ENCODE data around the gene MMP28. TPM values are rescaled to one million over a fixed set of nuclear protein-coding genes. Genes with fewer than 3 reads are reported as not detected.

MMP28 gene
- total and polyA plus RNA-seq, 4 donors = 30.5 to 72.6 (median 44.3) TPM

GRCh38 chr17:35809855-35810461 lies 14.5 kb upstream of the MMP28 start:
- Histone ChIP-seq H3K4me1 (ENCODE audit: control insufficient read depth in 5 of 5, insufficient read depth in 5 of 5, low read length in 5 of 5) (peaks cover 2 to 23% (median 8%) of the 10 kb centered on the region in 5 donors), H3K27ac (ENCODE audit: low read depth in 1 of 2, low read length in 1 of 2) (peak overlapping the region; percentile 92 to 95), H3K4me3 (peak overlapping the region; percentile 92), H3K27me3 (ENCODE audit: control insufficient read depth in 3 of 3, insufficient read depth in 3 of 3, low read length in 2 of 3) (no peaks in the 10 kb centered on the region), H3K9me3 (ENCODE audit: control insufficient read depth in 4 of 4, insufficient read depth in 3 of 4, low read length in 3 of 4) (no peaks in the 10 kb centered on the region), H3K36me3 (ENCODE audit: control insufficient read depth in 4 of 4, insufficient read depth in 4 of 4, low read length in 4 of 4) (peaks cover 0 to 3% (median 1%) of the 10 kb centered on the region in 4 donors), H3K9ac (ENCODE audit: insufficient read depth in 1 of 2, low read length in 2 of 2) (peak overlapping the region; percentile 87 to 96)
- no peak for ATAC-seq (ENCODE audit: insufficient read depth, low FRiP score)
- TF ChIP-seq CTCF (IDR thresholded peaks at IDR 0.05; ENCODE audit: control extremely low read depth, extremely low read depth) = no peak
- peak in 1 of 3 donors; percentile 15 for DNase-seq
- 1% methylated on average over 21 to 24 of the region's 24 CpGs for WGBS, 2 donors

GRCh38 chr17:35808962-35809854 lies 13.8 kb upstream of the MMP28 start, which contains the start of gene TAF15:
Gene TAF15 (plus strand): TSS chr17:35809484. CDS start chr17:35809570, 86 bp downstream.
- Histone ChIP-seq H3K4me1 (ENCODE audit: control insufficient read depth in 5 of 5, insufficient read depth in 5 of 5, low read length in 5 of 5) (peaks cover 2 to 23% (median 8%) of the 10 kb centered on the region in 5 donors), H3K27me3 (ENCODE audit: control insufficient read depth in 3 of 3, insufficient read depth in 3 of 3, low read length in 2 of 3) (no peaks in the 10 kb centered on the region), H3K9me3 (ENCODE audit: control insufficient read depth in 4 of 4, insufficient read depth in 3 of 4, low read length in 3 of 4) (no peaks in the 10 kb centered on the region), H3K4me3 (peak within 1 kb of the TSS; percentile 92), H3K9ac (ENCODE audit: insufficient read depth in 1 of 2, low read length in 2 of 2) (peak within 1 kb of the TSS; percentile 87 to 96), H3K27ac (ENCODE audit: low read depth in 1 of 2, low read length in 1 of 2) (peak within 1 kb of the TSS; percentile 92 to 95), H3K36me3 (ENCODE audit: control insufficient read depth in 4 of 4, insufficient read depth in 4 of 4, low read length in 4 of 4) (peaks cover 0 to 3% (median 1%) of the 10 kb centered on the region in 4 donors)
- peak; percentile 40 for TF ChIP-seq CTCF (IDR thresholded peaks at IDR 0.05; ENCODE audit: control extremely low read depth, extremely low read depth)
- WGBS, 2 donors = 0 to 1% methylated on average over 65 to 71 of the region's 71 CpGs
- peak; percentile 98 for ATAC-seq (ENCODE audit: insufficient read depth, low FRiP score)
- DNase-seq = peak; percentile 98 to 99 (median 99)

GRCh38 chr17:35808240-35808961 lies 13.0 kb upstream of the MMP28 start:
- Histone ChIP-seq H3K27me3 (ENCODE audit: control insufficient read depth in 3 of 3, insufficient read depth in 3 of 3, low read length in 2 of 3) (no peaks in the 10 kb centered on the region), H3K9me3 (ENCODE audit: control insufficient read depth in 4 of 4, insufficient read depth in 3 of 4, low read length in 3 of 4) (no peaks in the 10 kb centered on the region), H3K36me3 (ENCODE audit: control insufficient read depth in 4 of 4, insufficient read depth in 4 of 4, low read length in 4 of 4) (peaks cover 0 to 2% (median 1%) of the 10 kb centered on the region in 4 donors), H3K9ac (ENCODE audit: insufficient read depth in 1 of 2, low read length in 2 of 2) (peak overlapping the region in 1 of 2 donors; percentile 87), H3K27ac (ENCODE audit: low read depth in 1 of 2, low read length in 1 of 2) (peak overlapping the region; percentile 92 to 95), H3K4me3 (peak overlapping the region; percentile 36), H3K4me1 (ENCODE audit: control insufficient read depth in 5 of 5, insufficient read depth in 5 of 5, low read length in 5 of 5) (peaks cover 2 to 23% (median 8%) of the 10 kb centered on the region in 5 donors)
- DNase-seq (no peak), ATAC-seq (ENCODE audit: insufficient read depth, low FRiP score) (no peak)
- TF ChIP-seq CTCF (IDR thresholded peaks at IDR 0.05; ENCODE audit: control extremely low read depth, extremely low read depth) = no peak
- 21 to 23% methylated on average over 19 of the region's 19 CpGs for WGBS, 2 donors
